Epithelial cell of esophagus (primary cell): ENCODE measurements around the gene EEF1A2.

Source experiments
- DNase-seq: peaks from one replicate; pipeline ENCODE4 v3.0.0; 2010; ENCODE audit warnings: low read depth
- H3K4me3 ChIP-seq: 2 replicates; pipeline ENCODE4 v1.5.1; 2011; ENCODE audit warnings: mild to moderate bottlenecking, low read length, control low read depth
- CTCF ChIP-seq: IDR thresholded peaks from 2 replicates; pipeline ENCODE4 v1.5.1; 2011; ENCODE audit warnings: low read depth, mild to moderate bottlenecking, low read length, control low read depth, inconsistent platforms; ENCODE audit not compliant: insufficient read depth; ENCODE audit errors: missing control alignments

EEF1A2 gene

GRCh38 chr20:63449796-63450730, 48.8 kb downstream of the EEF1A2 start:
- H3K4me3 ChIP-seq = no peak overlapping the region
- no peak for TF ChIP-seq CTCF
- DNase-seq = no peak

GRCh38 chr20:63449025-63449424, 49.9 kb downstream of the EEF1A2 start:
- no peak for TF ChIP-seq CTCF
- H3K4me3 ChIP-seq = no peak overlapping the region
- no peak for DNase-seq

GRCh38 chr20:63448031-63448430, 50.9 kb downstream of the EEF1A2 start:
- H3K4me3 ChIP-seq = no peak overlapping the region
- no peak for DNase-seq
- TF ChIP-seq CTCF = no peak

GRCh38 chr20:63447320-63447719, 51.6 kb downstream of the EEF1A2 start:
- no peak for DNase-seq
- H3K4me3 ChIP-seq = no peak overlapping the region
- no peak for TF ChIP-seq CTCF

- H3K4me3 ChIP-seq = no peak overlapping the region
- DNase-seq = no peak
- no peak for TF ChIP-seq CTCF
These were observed 52.5 kb downstream of the EEF1A2 start for GRCh38 chr20:63446216-63447024.

GRCh38 chr20:63445075-63445734, 53.7 kb downstream of the EEF1A2 start:
- DNase-seq = no peak
- no peak for TF ChIP-seq CTCF
- H3K4me3 ChIP-seq = no peak overlapping the region
